ENCODE data around the gene PDLIM4.

DNA sequence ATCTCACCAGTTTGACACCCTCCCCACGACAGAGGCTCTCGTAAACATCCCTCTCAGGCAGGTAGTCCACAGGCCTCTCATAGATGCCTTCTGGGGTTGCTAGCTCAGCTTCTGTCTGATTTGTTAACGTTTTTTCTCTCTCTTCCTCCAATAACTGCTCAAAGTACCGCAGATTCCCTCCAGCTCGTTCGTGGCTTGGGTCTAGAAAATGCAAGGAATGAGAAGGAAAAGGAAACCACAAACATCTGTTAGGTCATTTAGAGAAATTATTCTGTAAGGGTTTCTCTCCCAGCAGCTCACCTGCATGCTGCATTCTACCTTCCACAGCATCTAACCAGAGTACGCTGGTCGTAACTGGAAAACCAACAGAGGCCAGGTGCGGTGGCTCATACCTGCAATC is 48.4 kb upstream of the PDLIM4 start:
- TF ChIP-seq, protein P1, sequence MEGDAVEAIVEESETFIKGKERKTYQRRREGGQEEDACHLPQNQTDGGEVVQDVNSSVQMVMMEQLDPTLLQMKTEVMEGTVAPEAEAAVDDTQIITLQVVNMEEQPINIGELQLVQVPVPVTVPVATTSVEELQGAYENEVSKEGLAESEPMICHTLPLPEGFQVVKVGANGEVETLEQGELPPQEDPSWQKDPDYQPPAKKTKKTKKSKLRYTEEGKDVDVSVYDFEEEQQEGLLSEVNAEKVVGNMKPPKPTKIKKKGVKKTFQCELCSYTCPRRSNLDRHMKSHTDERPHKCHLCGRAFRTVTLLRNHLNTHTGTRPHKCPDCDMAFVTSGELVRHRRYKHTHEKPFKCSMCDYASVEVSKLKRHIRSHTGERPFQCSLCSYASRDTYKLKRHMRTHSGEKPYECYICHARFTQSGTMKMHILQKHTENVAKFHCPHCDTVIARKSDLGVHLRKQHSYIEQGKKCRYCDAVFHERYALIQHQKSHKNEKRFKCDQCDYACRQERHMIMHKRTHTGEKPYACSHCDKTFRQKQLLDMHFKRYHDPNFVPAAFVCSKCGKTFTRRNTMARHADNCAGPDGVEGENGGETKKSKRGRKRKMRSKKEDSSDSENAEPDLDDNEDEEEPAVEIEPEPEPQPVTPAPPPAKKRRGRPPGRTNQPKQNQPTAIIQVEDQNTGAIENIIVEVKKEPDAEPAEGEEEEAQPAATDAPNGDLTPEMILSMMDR (IDR thresholded peaks at IDR 0.05; ENCODE audit: insufficient read depth, low read depth, low read length) = no peak
- no peak for TF ChIP-seq EZH2 (IDR thresholded peaks at IDR 0.05; ENCODE audit: insufficient read depth, low read length)

Data from astrocyte (in vitro differentiated cells and primary cell).